ENCODE measurements around the gene SUMO2. TPM values are rescaled to one million over a fixed set of nuclear protein-coding genes. Genes with fewer than 3 reads are reported as not detected.
A peak's percentile ranks its signal among the peaks of the same experiment; 100 is the strongest.

SUMO2 gene
- total and polyA plus RNA-seq, 2 of the 4 experiments (the other 2 are of a cell fraction): 71.3 to 83.7 TPM

DNA sequence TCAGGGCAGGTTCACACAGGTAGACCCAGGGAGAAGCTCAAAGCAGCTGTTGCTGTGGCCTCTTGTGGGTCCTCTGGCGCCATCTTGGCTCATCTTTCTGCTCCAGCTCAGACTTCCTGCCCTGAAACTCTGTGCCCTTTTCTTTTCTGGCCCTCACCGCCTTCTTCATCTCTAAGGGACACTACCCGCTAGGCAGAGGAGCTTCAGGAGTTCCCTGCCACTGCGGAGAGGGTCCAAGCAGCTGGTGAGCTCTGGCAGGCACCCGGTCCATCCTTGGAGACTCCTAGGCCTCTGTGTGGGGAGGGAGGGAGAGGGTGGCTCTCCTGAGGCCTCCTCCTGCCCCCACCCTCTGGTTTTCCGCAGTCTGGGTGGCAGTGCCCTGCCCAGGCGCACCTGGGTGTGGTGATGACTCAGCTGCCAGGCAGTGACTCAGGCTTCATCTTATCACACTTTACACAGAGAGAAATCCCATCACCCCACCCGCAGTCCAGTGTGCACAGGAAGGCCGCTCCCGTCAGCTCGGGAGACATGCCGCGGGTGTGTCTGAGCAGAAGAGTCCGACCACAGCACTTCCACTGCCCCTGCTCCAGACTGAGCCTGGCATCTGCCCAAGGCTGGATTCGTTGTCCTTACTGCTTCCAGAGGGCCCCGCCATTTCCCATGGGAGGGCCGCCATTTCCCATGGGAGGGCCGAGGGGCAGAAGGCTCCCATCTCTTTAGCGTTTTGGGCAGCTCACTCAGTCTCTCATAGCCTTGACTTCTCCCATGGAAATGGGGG, 58.5 kb downstream of the SUMO2 start:
- Histone ChIP-seq H2BK20ac (ENCODE audit: low read depth, low read length) (no peak overlapping the region), H4K8ac (ENCODE audit: low read depth in 2 of 2, low read length in 2 of 2) (no peak overlapping the region), H2AK5ac (ENCODE audit: low read depth, low read length) (no peak overlapping the region), H3K79me1 (ENCODE audit: low read depth in 1 of 2, low read length in 2 of 2) (peaks cover 10 to 37% of the 10 kb centered on the region in 2 experiments; a peak in 3 of 4 replicates), H3K23ac (ENCODE audit: low read depth, low read length) (no peak overlapping the region), H2BK120ac (ENCODE audit: low read depth, low read length) (no peak overlapping the region), H3K36me3 (ENCODE audit: control insufficient read depth, insufficient read depth, low read length) (peaks cover 12% of the 10 kb centered on the region), H3K27ac (ENCODE audit: insufficient read depth, low read length) (no peak overlapping the region), H4K5ac (ENCODE audit: low read depth, low read length) (no peak overlapping the region), H3K4me3 (ENCODE audit: insufficient read depth, low read depth, low read length) (no peak overlapping the region), H3K9ac (ENCODE audit: low read depth, low read length) (no peak overlapping the region), H3K4ac (ENCODE audit: low read depth, low read length) (no peak overlapping the region), H3K18ac (ENCODE audit: low read depth, low read length) (no peak overlapping the region), H3K9me1 (ENCODE audit: insufficient read depth, low read length) (peaks cover 18% of the 10 kb centered on the region), H2AFZ (replicated peaks; ENCODE audit: low read length, poor library complexity) (peak overlapping the region; percentile 3), H3K4me2 (ENCODE audit: low read depth, low read length) (no peak overlapping the region), H3K9me3 (ENCODE audit: control insufficient read depth, insufficient read depth, low read length) (no peaks in the 10 kb centered on the region), H3K14ac (replicated peaks; ENCODE audit: low read depth, low read length) (no peak overlapping the region), H4K20me1 (ENCODE audit: insufficient read depth, low read length) (peaks cover 5% of the 10 kb centered on the region), H2BK15ac (ENCODE audit: low read depth, low read length) (no peak overlapping the region), H4K91ac (ENCODE audit: insufficient read depth, low read depth, low read length) (no peak overlapping the region), H2AK9ac (replicated peaks; ENCODE audit: low read depth, low read length, poor library complexity) (peak overlapping the region; percentile 71), H3K27me3 (ENCODE audit: control insufficient read depth, insufficient read depth, low read length) (no peaks in the 10 kb centered on the region), H3K56ac (ENCODE audit: extremely low read depth, insufficient read depth, low read length) (no peak overlapping the region), H2BK5ac (ENCODE audit: low read depth, low read length, poor library complexity, severe bottlenecking) (no peak overlapping the region), H3K4me1 (ENCODE audit: control insufficient read depth, insufficient read depth, low read length) (0 out of 2 replicates have a peak, but pooled peaks cover 2% of the 10 kb centered on the region)
- intact Hi-C loops (cut with micrococcal nuclease): no loop called here
- ChIA-PET POLR2A (ENCODE audit: unreplicated experiment) (no interaction called here), CTCF (interaction anchor here (0.9 to 3.6 kb wide), 3 partner anchors 10 to 64 kb away, joined by 4 to 13 read pairs (median 7); no protein-coding TSS in a partner anchor)
- ATAC-seq (ENCODE audit: low read depth): 0 out of 2 replicates have a peak, but pooled peaks have one; percentile 38
- WGBS, 2 experiments (ENCODE audit: extremely low coverage in 2 of 2, insufficient read length in 1 of 2): 93% methylated on average over 5 of the region's 19 CpGs; no CpG with 5 or more reads in 1 of the 2 experiments
- in situ Hi-C loops (cut with MboI; ENCODE audit: low sequenced_read_pairs): no loop called here
- peak; percentile 18 for DNase-seq
- no TSS peak for BruUV-seq (replicated peaks)
- dilution Hi-C loops (cut with HindIII; ENCODE audit: low sequenced_read_pairs, unreplicated experiment): no loop called here
- TF ChIP-seq MAZ (IDR thresholded peaks at IDR 0.05; ENCODE audit: borderline replicate concordance, low read depth, low read length) (no peak), SMC3 (IDR thresholded peaks at IDR 0.05; ENCODE audit: low read depth, low read length) (no peak), RFX5 (IDR thresholded peaks at IDR 0.05; ENCODE audit: low read depth, low read length) (no peak), MXI1 (IDR thresholded peaks at IDR 0.05; ENCODE audit: borderline replicate concordance, low read depth, low read length) (no peak), FOS (IDR thresholded peaks at IDR 0.05; ENCODE audit: low read depth, low read length) (no peak), POLR2A (IDR thresholded peaks at IDR 0.05; ENCODE audit: low read depth, low read length) (no peak), BHLHE40 (IDR thresholded peaks at IDR 0.05; ENCODE audit: low read depth, low read length) (no peak), NFE2L2 (IDR thresholded peaks at IDR 0.05; ENCODE audit: low read depth, low read length) (no peak), MAFK (IDR thresholded peaks at IDR 0.05; ENCODE audit: low read depth, low read length) (no peak), RCOR1 (IDR thresholded peaks at IDR 0.05; ENCODE audit: insufficient replicate concordance, low read length) (no peak), CEBPB (IDR thresholded peaks at IDR 0.05; ENCODE audit: low read depth, low read length) (no peak), RAD21 (IDR thresholded peaks at IDR 0.05; ENCODE audit: low read length) (no peak)
- TF ChIP-seq, protein P1, sequence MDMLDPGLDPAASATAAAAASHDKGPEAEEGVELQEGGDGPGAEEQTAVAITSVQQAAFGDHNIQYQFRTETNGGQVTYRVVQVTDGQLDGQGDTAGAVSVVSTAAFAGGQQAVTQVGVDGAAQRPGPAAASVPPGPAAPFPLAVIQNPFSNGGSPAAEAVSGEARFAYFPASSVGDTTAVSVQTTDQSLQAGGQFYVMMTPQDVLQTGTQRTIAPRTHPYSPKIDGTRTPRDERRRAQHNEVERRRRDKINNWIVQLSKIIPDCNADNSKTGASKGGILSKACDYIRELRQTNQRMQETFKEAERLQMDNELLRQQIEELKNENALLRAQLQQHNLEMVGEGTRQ (IDR thresholded peaks at IDR 0.05; ENCODE audit: low read depth, low read length): no peak
- TF ChIP-seq, protein P2, sequence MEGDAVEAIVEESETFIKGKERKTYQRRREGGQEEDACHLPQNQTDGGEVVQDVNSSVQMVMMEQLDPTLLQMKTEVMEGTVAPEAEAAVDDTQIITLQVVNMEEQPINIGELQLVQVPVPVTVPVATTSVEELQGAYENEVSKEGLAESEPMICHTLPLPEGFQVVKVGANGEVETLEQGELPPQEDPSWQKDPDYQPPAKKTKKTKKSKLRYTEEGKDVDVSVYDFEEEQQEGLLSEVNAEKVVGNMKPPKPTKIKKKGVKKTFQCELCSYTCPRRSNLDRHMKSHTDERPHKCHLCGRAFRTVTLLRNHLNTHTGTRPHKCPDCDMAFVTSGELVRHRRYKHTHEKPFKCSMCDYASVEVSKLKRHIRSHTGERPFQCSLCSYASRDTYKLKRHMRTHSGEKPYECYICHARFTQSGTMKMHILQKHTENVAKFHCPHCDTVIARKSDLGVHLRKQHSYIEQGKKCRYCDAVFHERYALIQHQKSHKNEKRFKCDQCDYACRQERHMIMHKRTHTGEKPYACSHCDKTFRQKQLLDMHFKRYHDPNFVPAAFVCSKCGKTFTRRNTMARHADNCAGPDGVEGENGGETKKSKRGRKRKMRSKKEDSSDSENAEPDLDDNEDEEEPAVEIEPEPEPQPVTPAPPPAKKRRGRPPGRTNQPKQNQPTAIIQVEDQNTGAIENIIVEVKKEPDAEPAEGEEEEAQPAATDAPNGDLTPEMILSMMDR (conservative IDR thresholded peaks at IDR 0.05; ENCODE audit: low read depth, low read length): no peak
- TF ChIP-seq, protein P3, sequence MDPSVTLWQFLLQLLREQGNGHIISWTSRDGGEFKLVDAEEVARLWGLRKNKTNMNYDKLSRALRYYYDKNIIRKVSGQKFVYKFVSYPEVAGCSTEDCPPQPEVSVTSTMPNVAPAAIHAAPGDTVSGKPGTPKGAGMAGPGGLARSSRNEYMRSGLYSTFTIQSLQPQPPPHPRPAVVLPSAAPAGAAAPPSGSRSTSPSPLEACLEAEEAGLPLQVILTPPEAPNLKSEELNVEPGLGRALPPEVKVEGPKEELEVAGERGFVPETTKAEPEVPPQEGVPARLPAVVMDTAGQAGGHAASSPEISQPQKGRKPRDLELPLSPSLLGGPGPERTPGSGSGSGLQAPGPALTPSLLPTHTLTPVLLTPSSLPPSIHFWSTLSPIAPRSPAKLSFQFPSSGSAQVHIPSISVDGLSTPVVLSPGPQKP (IDR thresholded peaks at IDR 0.05; ENCODE audit: borderline replicate concordance, low read depth, low read length): no peak

All from IMR-90 (cell line).